Colonic mucosa (tissue), 4 donors: Measurements from ENCODE around the gene LMF1. TPM values are rescaled to one million over a fixed set of nuclear protein-coding genes. Genes with fewer than 3 reads are reported as not detected.

Experiments
- DNase-seq: peaks from one replicate; pipeline ENCODE4 v3.0.0-alpha.2; 2020
- H3K27ac ChIP-seq: fragments of 200-600 bp; one replicate; pipeline ENCODE4 v1.8.0; 2021
- H3K27me3 ChIP-seq: fragments of 200-600 bp; one replicate; pipeline ENCODE4 v1.8.0; 2021
- H3K36me3 ChIP-seq: fragments of 200-600 bp; one replicate; pipeline ENCODE4 v1.8.0; 2021
- H3K4me1 ChIP-seq: fragments of 200-600 bp; one replicate; pipeline ENCODE4 v1.8.0; 2021; ENCODE audit warnings: mild to moderate bottlenecking
- H3K4me3 ChIP-seq: fragments of 200-600 bp; one replicate; pipeline ENCODE4 v1.8.0; 2021
- H3K9ac ChIP-seq, 2 donors: one replicate each; pipeline ENCODE4 v1.7.0; 2013; ENCODE audit warnings: control low read depth in 2 of 2, low read depth in 2 of 2, low read length in 2 of 2
- H3K9me3 ChIP-seq: fragments of 200-600 bp; one replicate; pipeline ENCODE4 v1.8.0; 2021
- intact Hi-C: fragments of 100-400 bp; cut with DNase I; formaldehyde crosslinking; loops from one replicate; pipeline ENCODE4 v1.14.1; 2022
- total RNA-seq, 2 donors: library from RNA; stranded (reverse); fragmentation: NEBNext Ultra II Directional in 1 of 2; extraction: Animal tissue kit (Norgen Biotek cat#: 25700) in 1 of 2; gene quantifications; one replicate each; pipeline ENCODE4 v1.2.1, GENCODE V29; 2021
- TF ChIP-seq, protein P1 (sequence below): fragments of 200-600 bp; IDR thresholded peaks from one replicate; pipeline ENCODE4 v1.8.0; 2022; ENCODE audit warnings: antibody characterized with exemption, mild to moderate bottlenecking
- donor health status: healthy.
- donor health status: DM: no; HTN: no; CAD: no.
- donor health status: DM: no; HTN: no; CAD: no.

Gene LMF1
- total RNA-seq, 2 donors from 2014 or later, result 8.4 to 12.8 TPM

DNA sequence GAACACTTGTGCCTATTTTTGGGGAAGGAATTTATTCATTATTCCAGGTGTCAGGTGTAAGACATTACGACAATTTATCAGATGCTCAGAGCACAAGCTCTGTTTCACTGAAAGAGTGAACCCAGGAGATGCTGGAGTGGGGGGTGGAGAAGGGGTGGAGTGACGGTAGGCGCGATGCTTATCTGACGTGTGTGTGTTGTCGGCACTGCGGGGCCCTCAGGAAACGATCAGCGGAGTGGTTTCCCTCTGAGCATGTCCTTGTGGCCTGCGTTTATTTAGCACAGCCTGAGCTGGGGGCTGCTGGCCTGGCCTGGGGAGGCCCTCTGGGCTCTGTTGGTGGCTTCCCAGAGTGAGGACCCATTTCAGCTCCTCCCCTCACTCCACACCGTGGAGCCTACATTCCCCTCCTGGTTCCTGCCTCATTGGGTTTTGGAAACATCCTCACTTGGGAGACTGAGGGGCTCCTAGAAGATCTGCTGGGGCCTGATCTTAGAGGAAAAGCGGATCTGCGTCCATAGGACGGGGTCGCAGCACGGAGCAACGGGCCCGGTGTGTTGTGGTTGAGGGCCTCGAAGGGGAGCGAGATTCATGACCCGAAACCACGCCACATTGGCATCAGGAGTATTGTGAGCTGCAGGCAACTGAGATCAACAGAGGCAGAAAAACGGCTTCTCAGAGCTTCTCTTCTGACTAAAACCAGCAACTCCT is 151.3 kb downstream of the LMF1 start:
- Histone ChIP-seq H3K36me3 (no peaks in the 10 kb centered on the region), H3K27me3 (peaks cover 6% of the 10 kb centered on the region), H3K4me1 (no peaks in the 10 kb centered on the region), H3K9ac (no peak overlapping the region), H3K9me3 (no peaks in the 10 kb centered on the region), H3K4me3 (no peak overlapping the region), H3K27ac (no peak overlapping the region)
- DNase-seq, result no peak
- intact Hi-C loops, result no loop called here
- TF ChIP-seq, protein P1, sequence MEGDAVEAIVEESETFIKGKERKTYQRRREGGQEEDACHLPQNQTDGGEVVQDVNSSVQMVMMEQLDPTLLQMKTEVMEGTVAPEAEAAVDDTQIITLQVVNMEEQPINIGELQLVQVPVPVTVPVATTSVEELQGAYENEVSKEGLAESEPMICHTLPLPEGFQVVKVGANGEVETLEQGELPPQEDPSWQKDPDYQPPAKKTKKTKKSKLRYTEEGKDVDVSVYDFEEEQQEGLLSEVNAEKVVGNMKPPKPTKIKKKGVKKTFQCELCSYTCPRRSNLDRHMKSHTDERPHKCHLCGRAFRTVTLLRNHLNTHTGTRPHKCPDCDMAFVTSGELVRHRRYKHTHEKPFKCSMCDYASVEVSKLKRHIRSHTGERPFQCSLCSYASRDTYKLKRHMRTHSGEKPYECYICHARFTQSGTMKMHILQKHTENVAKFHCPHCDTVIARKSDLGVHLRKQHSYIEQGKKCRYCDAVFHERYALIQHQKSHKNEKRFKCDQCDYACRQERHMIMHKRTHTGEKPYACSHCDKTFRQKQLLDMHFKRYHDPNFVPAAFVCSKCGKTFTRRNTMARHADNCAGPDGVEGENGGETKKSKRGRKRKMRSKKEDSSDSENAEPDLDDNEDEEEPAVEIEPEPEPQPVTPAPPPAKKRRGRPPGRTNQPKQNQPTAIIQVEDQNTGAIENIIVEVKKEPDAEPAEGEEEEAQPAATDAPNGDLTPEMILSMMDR, result no peak

DNA sequence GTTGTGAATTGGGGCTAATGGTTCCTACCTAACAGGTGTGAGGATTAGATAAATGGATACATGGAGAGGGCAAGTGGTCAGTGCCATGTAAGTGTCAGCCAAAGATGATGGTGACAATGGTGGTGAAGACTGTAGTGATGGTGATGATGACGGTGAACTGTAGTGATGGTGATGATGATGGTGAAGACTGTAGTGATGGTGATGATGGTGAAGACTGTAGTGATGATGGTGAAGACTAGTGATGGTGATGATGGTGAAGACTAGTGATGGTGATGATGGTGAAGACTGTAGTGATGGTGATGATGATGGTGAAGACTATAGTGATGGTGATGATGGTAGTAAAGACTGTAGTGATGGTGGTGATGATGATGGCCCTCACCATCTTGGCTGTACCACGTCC is 152.2 kb downstream of the LMF1 start:
- Histone ChIP-seq H3K9ac (no peak overlapping the region), H3K4me1 (no peaks in the 10 kb centered on the region), H3K27me3 (peaks cover 10% of the 10 kb centered on the region), H3K9me3 (no peaks in the 10 kb centered on the region), H3K27ac (no peak overlapping the region), H3K4me3 (no peak overlapping the region), H3K36me3 (no peaks in the 10 kb centered on the region)
- TF ChIP-seq, protein P1, result no peak
- intact Hi-C loops, result no loop called here
- DNase-seq, result no peak

DNA sequence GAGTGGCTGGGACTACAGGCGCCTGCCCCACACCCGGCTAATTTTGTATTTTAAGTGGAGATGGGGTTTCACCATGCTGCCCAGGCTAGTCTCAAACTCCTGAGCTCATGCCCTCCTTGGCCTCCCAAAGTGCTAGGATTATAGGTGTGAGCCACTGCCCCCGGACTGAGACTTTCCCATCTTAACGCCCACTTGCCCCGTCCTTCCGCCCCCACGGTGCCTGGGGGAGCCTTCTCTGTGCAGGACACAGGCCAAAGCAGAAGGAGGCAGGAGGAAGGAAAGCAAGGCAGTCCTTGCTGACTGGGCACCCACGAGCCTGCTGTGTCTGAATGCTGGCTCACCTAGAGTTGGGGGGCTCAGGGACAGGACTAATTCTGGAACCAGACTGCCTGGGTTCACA is 152.7 kb downstream of the LMF1 start:
- Histone ChIP-seq H3K27me3 (peaks cover 15% of the 10 kb centered on the region), H3K9ac (no peak overlapping the region), H3K27ac (no peak overlapping the region), H3K9me3 (no peaks in the 10 kb centered on the region), H3K36me3 (no peaks in the 10 kb centered on the region), H3K4me3 (no peak overlapping the region), H3K4me1 (no peaks in the 10 kb centered on the region)
- TF ChIP-seq, protein P1, result no peak
- intact Hi-C loops, result no loop called here
- DNase-seq, result no peak

DNA sequence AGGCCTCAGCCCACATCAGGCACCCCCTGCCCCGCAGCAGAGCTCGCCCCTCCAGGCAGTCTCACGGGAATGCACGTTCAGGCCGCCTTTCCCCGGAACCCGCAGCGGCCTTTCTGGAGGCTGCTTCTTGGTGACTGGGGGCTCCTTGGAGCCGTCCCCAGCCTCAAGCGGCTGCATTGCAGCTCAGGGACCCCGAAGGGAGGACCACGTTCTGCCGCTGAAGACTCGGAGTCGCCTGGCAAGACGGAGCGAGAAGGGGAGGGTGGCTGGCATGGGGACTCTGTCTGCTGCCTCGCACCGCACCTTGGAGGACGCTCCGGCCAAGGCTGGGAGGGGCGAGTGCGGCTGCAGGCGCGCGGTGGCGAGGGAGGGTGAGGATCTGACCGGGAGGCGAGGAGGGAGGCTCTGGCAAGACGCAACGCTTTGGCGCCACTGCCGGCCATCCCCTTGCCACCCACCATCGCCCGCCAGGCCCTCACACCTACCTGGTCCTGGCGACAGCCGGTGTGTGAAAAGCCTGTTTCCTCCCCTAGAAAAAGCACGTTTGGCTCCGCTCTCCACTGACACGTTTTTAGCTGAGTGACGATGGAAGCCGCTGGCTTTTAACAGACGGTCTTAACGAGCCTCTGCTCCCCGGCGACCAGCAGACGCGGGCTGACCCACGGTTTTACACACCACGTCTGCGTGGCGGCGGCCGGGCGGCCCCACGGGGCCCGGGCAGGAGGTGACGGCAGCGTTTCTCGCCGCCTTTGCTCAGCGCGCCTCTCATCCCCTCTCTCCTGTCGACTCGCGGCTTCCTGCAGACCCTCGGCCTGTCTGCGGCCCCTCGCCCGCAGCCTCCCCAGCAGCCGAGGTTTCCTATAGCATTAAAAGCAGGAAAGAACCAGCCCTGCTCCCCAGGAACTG is 153.5 kb downstream of the LMF1 start:
- intact Hi-C loops, result no loop called here
- Histone ChIP-seq H3K4me3 (no peak overlapping the region), H3K9ac (no peak overlapping the region), H3K36me3 (no peaks in the 10 kb centered on the region), H3K27ac (no peak overlapping the region), H3K9me3 (no peaks in the 10 kb centered on the region), H3K4me1 (no peaks in the 10 kb centered on the region), H3K27me3 (peaks cover 24% of the 10 kb centered on the region)
- TF ChIP-seq, protein P1, result no peak
- no peak for DNase-seq

DNA sequence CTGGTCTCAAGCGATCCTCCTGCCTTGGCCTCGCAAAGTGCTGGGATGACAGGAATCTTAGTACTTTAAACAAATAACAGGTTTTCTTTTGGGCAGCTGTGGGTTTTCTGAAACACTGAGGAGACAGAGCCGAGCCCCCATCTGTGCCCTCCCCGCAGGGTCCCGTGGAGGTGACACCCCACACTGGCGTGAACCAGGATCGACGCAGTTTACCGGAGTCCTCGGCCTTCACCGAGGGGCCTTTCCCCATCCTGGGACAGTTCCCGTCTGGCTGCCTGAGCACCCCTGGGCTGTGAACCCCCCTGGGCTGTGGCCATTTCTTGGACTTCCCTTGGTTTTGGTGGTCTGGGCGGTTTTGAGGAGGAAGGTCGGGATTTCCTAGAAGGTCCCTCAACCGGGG is 154.9 kb downstream of the LMF1 start:
- Histone ChIP-seq H3K27me3 (peaks cover 28% of the 10 kb centered on the region), H3K9ac (no peak overlapping the region)

More for the DNA sequence above, 154.9 kb downstream of the LMF1 start:
- H3K9me3 ChIP-seq, result no peaks in the 10 kb centered on the region
- no peaks in the 10 kb centered on the region for H3K36me3 ChIP-seq
- intact Hi-C loops, result loop anchor here (2.0 kb wide), 1 partner anchor 239 kb away; no protein-coding TSS in a partner anchor
- DNase-seq, result no peak
- TF ChIP-seq, protein P1, result no peak
- H3K4me1 ChIP-seq, result no peaks in the 10 kb centered on the region
- no peak overlapping the region for H3K4me3 ChIP-seq
- no peak overlapping the region for H3K27ac ChIP-seq
